KOPT-K1 (cell line): Measurements from ENCODE around the gene C14orf180.
"Not testable (repeated sequence)": the region's sequence is repeated elsewhere in the genome, so short reads cannot be mapped to it uniquely, and the experiment has no call there.

Experiments used
- H3K27ac ChIP-seq: fragments of 200-600 bp; sonication (generic); 2 replicates; pipeline ENCODE4 v1.5.1; 2016; ENCODE audit warnings: antibody characterized with exemption, mild to moderate bottlenecking, low read depth, low read length; ENCODE audit not compliant: poor library complexity, severe bottlenecking
- H3K36me3 ChIP-seq: fragments of 200-600 bp; sonication (generic); 2 replicates; pipeline ENCODE4 v1.5.1; 2017; ENCODE audit warnings: antibody characterized with exemption, mild to moderate bottlenecking, low read length, moderate library complexity; ENCODE audit not compliant: insufficient read depth
- H3K9me3 ChIP-seq: fragments of 200-600 bp; sonication (generic); 2 replicates; pipeline ENCODE4 v1.5.1; 2017; ENCODE audit warnings: antibody characterized with exemption, low read length, mild to moderate bottlenecking; ENCODE audit not compliant: insufficient read depth, poor library complexity, severe bottlenecking

C14orf180 gene

DNA sequence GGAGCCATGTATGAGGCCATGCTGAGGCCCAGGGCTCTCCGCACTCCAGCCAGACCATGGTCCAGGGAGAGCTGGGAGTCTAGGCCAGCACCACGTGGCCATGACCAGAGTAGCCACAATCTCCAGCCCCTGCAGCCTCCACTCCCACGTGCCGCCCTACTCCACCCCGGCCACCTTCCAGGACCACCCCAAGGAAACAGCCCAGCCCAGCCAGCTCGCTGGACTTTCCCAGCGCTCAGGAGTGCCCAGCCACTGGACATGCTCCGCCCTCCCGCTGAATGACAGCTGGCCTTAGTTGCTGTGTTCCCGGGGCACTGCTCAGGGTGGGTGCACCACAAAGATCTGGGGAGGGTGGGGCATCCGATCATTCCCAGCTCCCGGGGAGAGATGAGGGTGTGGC, 2.1 kb upstream of the C14orf180 start:
- Histone ChIP-seq H3K9me3 (no peaks in the 10 kb centered on the region), H3K36me3 (no peaks in the 10 kb centered on the region), H3K27ac (no peak overlapping the region)

DNA sequence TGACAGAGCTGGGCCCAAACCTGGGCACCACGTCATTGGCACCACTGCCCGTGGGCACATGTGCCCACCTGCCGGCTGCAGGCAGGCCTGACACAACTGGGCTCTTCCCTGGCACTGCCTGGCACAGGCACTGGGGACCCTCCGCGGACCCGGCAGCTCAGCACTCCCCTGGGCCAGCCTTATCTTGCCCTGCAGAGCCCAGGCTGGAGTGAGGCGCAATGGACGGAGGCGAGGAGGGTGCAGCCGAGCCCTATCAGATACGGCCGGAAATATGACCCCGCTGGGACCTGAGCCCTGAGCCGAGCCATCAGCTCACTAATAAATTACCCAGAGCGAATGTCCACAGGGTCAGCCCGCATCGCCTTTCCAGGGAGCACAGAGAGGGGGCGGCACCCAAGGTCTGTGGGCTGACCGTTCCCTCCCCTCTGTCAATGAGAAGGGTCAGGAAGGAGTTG, 1.7 kb upstream of the C14orf180 start:
- no peaks in the 10 kb centered on the region for H3K36me3 ChIP-seq
- no peaks in the 10 kb centered on the region for H3K9me3 ChIP-seq
- no peak overlapping the region for H3K27ac ChIP-seq

DNA sequence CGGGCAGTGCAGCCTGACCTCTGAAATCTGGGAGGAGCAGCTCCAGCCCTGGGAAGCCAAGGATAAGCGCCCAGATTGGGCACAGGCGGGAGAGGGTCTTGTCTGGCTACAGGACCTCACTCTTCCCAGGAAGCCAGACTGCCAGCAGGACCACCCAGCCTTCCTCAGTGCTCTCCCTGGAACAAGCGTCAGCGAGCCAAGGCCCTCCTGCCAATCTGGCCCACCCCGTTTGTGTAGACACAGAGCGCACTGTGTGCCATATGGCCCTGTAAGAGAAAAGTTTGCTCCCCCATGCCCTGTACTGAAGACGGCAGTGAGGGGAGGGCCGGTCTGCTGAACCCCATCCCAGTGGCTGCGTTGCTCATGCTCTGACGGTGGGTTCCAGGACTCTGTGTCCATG, 1.2 kb upstream of the C14orf180 start:
- H3K36me3 ChIP-seq = no peaks in the 10 kb centered on the region
- no peak overlapping the region for H3K27ac ChIP-seq
- no peaks in the 10 kb centered on the region for H3K9me3 ChIP-seq

DNA sequence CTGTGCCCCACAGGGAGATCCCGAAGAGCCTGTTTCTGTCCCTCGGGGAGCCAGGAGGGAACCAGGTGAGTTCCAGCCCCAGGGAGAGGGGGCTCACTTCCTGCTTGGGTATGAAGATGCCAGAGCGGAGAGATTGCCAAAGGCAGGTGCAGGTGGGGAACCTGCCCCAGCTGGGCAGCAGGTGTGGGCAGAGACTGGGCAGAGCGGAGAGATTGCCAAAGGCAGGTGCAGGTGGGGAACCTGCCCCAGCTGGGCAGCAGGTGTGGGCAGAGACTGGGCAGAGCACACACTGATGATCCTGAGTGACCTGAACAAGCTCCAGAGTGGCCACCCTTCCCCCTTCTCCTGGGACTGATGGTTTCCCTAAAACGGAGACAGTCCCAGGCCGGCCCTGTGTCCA, 375 bp downstream of the C14orf180 start:
- H3K9me3 ChIP-seq, H3K36me3 ChIP-seq, H3K27ac ChIP-seq: not testable (repeated sequence)

DNA sequence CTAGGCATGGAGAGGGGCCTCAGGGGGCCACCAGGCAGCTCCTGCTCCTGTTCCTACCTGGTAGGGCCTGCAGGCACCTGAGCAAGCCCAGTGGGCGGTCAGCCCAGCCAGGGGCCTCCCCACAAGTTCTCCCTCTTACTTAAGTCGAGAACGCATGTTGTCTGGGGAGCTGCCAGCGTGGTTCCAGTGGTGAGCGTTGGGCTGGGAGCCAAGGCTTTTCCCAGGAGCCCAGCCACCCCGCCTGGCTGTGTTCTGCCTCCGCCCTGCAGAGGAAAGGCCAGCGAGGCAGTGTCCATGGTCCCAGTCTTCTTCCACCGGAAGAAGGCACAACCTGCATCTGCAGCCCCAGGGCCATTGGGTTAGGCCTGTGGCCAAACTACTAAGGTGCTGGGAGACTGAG, 1.4 kb downstream of the C14orf180 start:
- Histone ChIP-seq H3K9me3 (no peaks in the 10 kb centered on the region), H3K27ac (no peak overlapping the region), H3K36me3 (no peaks in the 10 kb centered on the region)

DNA sequence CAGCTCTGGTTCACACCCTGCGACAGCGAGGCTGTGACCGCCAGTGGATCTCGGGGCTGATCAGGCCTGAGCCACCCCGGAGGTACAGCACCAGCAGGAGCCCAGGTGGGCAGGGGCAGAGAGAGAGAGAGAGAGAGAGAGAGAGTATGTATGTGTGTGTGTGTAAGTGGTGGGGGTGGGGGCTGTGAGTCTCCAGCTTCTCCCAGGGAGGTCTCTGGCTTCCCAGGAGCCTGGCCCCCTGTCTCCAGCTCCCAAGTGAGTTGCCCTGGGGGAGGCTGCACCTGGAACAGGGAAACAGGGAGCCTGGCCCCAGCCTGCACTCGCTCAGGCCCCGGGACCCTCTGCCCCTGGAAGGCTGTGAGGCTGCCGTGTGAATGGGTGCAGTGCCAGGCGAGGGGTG, 2.0 kb downstream of the C14orf180 start:
- H3K36me3 ChIP-seq = no peaks in the 10 kb centered on the region
- H3K9me3 ChIP-seq = no peaks in the 10 kb centered on the region
- H3K27ac ChIP-seq = no peak overlapping the region

DNA sequence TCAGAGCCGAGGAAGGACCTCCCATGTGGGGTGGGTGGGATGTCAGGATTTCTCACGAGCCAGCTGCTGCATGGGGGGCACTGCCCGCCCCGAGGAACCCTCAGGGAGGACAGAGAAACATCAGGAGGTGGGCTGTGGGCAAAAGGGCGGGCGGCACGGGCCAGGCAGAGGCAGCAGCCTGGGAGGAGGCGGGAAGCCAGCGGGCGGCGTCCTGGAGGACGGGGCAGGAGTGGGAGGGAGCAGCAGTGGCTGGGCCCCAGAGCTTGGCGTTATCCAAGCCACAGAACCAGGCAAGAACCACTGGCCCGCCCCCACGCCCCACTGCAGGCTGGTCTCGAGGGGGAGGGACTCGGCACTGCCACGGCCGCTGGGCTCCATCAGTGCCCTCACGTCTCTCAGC, 2.4 kb downstream of the C14orf180 start:
- H3K9me3 ChIP-seq = no peaks in the 10 kb centered on the region
- H3K27ac ChIP-seq = no peak overlapping the region
- H3K36me3 ChIP-seq = no peaks in the 10 kb centered on the region

DNA sequence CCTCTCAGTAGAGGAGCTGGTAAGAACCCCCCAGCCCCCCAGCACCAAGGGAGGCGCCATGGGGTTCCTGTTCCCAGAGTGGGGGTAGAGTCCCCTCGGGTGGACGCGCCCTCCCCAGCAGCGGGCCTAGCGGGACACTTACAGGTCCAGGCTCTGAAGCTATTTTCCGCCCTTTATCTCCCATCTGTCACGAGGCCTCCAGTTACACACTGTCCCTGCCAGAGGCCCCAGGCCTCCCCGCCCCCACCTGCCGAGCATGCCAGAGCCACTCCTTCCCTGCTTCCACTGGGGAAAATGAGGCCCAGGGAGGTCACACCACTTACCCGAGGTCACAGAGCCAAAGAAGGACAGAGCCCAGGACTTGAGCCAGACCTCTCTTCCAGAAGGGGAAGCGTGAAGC, 3.1 kb downstream of the C14orf180 start:
- no peaks in the 10 kb centered on the region for H3K36me3 ChIP-seq
- H3K27ac ChIP-seq = no peak overlapping the region
- H3K9me3 ChIP-seq = no peaks in the 10 kb centered on the region

DNA sequence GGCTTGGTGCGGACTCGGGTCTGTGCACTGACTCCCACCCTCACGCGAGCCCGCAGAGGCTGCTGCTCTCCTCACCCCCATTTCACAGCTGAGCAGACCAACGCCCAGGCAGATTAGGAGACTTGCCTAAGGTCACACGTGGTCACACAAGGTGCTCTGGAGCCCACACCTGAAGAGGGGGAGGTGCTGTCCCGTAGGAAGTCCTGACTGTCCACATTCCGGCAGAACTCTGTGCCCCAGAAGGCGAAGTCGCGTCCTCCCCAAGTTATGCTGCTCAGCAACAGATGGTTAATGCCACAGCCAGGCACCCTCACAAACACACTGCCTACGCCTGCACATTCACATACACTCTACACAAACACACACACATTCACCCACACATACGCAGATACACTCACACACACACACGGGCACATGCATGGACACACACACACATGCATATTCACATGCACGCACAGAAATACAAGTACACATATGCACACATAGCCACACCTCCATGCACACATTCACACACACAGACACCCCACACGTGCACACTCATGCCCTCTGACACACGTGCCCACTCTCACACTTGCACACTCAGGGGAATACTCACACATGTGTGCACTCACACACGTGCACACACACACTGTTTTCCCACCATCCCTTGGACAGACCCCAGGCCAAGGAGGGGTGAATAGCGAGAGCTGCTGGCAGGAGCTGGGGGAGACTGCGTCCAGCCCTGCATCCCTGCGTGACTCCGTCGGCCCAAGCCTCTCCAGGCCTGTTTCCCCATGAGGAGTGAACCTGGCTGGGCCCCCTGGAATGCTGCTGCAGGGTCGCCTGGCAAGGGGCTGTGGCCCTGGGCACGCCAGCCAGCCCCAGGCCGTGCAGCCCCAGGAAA, 4.1 kb downstream of the C14orf180 start:
- Histone ChIP-seq H3K9me3 (no peaks in the 10 kb centered on the region), H3K36me3 (no peaks in the 10 kb centered on the region), H3K27ac (no peak overlapping the region)

DNA sequence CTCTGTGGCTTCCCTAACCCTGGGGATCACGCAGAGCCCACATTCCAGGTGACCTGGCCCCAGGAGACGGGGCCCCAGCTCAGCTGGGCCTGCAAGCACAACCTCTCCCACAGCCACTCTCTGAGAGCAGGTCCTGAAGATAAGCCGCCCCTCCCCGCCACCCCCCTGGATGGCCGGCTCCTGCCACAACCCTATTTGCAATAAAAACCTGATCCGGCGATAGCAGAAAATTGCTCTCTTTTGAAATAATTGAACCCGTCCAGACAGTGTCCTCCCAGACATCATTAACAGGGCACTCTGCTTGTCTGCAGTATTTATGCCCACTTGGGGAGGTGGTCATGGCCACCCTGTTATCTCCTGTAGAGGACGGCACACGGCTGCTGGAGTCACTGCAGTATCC, 5.0 kb downstream of the C14orf180 start:
- no peaks in the 10 kb centered on the region for H3K36me3 ChIP-seq
- no peak overlapping the region for H3K27ac ChIP-seq
- no peaks in the 10 kb centered on the region for H3K9me3 ChIP-seq

DNA sequence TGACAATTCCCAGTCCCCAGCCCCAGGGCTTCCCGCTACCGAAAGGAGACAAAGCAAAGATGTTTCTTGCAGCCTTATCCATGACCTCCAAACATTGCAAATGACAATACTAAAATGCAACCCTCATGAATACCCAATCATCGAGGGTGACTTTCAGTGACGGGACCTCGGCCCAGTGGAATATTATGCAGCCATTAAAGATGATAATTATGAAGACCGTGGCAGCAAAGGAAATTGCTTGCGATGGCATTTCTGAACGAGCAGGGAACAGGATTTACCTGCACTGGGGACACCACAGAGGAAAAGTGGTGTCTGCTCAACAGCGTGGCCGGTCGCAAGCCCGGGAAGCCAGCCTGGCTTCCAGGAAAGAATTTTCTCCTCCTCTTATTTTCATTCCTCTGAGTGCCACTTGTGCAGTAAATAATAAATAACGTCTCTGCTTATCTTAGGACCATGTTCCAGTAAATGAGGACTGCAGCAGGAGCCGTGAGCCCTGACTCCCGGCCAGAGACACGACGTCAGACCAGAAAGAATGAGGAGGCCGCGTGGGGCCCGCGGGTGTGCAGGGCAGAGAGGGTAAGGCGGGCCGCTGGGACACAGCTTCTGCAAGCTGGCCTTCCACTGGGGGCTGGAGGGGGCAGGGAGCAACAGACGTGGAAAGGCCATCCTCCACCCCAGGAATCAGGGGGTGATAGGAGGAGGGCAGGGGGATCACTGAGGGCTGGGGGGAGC, 6.6 kb downstream of the C14orf180 start:
- Histone ChIP-seq H3K9me3 (no peaks in the 10 kb centered on the region), H3K27ac (no peak overlapping the region), H3K36me3 (no peaks in the 10 kb centered on the region)

DNA sequence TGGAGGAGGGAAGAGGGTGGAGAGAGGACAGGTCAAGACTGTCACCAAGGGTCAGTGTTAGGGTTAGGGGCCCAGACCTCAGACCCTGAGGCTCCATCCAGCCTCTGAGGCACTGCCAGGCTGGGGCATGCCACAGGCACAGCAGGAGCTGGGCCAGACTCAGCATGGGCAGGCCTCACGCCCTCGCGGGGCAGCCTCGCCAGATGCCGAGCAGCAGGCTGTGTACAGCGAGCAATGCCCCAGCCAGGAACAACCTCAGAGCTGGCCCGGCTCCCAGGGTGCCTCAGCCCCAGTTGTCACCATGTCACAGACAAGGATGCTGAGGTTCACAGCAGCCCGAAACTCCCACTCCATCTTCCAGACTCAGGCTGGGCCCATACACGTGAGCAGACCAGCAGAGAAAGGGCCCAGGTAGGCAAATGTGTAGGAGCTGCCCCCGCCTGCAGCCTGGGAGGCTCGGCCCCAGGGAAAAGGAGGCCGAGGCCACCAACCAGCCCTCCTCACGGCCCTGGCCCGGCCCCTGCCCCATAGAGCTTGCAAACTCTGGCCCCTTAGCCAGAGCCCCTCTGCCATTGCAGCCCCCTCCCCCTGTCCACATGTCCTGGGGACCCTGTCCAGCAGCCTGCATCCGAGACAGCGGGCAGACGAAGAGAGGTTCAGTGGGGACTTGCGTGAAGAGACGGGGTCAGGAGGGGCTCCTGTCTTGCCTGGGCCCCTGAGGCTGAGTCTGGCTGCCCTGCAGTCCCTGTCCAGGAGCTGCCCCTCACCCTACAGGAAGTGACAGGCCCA, 7.5 kb downstream of the C14orf180 start:
- no peak overlapping the region for H3K27ac ChIP-seq
- no peaks in the 10 kb centered on the region for H3K36me3 ChIP-seq
- no peaks in the 10 kb centered on the region for H3K9me3 ChIP-seq

DNA sequence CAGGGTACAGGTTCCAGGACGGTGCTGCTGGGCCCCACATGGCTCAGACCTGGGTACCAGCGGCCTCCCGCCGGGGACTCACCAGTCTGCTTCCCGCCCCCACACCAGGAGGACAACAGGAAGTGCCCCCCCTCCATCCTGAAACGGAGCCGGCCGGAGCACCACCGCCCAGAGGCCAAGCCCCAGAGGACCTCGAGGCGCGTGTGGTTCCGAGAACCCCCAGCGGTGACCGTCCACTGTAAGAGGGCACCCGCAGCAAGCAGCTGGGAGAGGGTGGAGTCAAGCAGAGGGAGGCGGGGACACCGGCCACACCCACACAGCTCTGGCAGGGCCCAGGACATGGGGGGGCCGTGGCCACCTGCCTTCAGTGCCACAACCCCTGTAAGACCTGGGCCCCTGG, 8.1 kb downstream of the C14orf180 start:
- H3K9me3 ChIP-seq = no peaks in the 10 kb centered on the region

DNA sequence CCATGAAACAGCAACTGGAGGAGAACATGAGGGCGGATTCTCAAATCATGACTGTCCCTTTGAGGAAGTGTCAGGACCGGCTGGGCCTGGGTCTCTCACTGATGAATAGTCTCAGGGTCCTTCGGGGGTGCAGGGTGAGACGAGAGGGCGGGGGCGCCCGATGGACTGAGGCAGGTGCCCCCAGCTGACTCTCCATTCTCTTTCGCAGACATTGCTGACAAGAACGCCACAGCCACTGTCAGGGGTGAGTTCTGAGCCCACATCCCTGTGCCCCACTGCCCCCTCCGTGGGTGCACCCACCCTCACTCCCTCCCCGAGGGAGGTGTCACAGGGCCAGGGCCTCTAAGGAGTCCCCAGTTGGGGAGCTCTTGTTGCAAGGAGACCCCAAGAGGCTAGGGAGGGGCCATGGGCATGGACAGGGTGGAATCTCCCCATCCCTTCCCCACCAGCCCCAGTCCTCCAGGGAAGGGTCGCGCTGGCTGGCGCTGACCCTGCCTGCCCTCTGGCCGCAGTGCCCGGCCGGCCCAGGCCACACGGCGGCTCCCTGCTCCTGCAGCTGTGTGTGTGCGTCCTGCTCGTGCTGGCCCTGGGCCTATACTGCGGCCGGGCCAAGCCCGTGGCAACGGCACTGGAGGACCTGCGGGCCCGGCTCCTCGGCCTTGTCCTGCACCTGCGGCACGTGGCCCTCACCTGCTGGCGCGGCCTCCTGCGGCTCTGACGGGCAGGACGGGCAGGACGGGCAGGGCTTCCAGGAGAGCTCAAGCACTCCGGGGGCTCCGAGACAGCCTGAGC, 8.7 kb downstream of the C14orf180 start:
- H3K9me3 ChIP-seq = no peaks in the 10 kb centered on the region
- H3K36me3 ChIP-seq = no peaks in the 10 kb centered on the region
- no peak overlapping the region for H3K27ac ChIP-seq

More for the DNA sequence above, 8.1 kb downstream of the C14orf180 start:
- Histone ChIP-seq H3K36me3 (no peaks in the 10 kb centered on the region), H3K27ac (no peak overlapping the region)
